Astrocyte (in vitro differentiated cells and primary cell): ENCODE data around the gene MICALL1. TPM values are rescaled to one million over a fixed set of nuclear protein-coding genes. Genes with fewer than 3 reads are reported as not detected.

Experiments used
- DNase-seq: peaks from one replicate; pipeline ENCODE4 v3.0.0-alpha.2; 2010; ENCODE audit warnings: low read depth
- FAIRE-seq: peaks from 2 replicates; lab custom pipeline; 2011; peaks lifted over from hg19 to GRCh38; lab: Jason Lieb, UNC
- H2AFZ ChIP-seq: 2 replicates; pipeline ENCODE4 v1.6.0; 2012; ENCODE audit warnings: low read depth, low read length, inconsistent platforms
- H3K27ac ChIP-seq: 2 replicates; pipeline ENCODE4 v1.5.1; 2011; ENCODE audit warnings: low read depth, low read length, inconsistent platforms
- H3K27me3 ChIP-seq: 2 replicates; pipeline ENCODE4 v1.6.0; 2011; ENCODE audit warnings: low read length, inconsistent platforms; ENCODE audit not compliant: insufficient read depth
- H3K36me3 ChIP-seq: 2 replicates; pipeline ENCODE4 v1.5.1; 2011; ENCODE audit warnings: low read length, inconsistent platforms; ENCODE audit not compliant: insufficient read depth
- H3K4me1 ChIP-seq: 2 replicates; pipeline ENCODE4 v1.5.1; 2011; ENCODE audit warnings: low read length, inconsistent platforms; ENCODE audit not compliant: insufficient read depth
- H3K4me2 ChIP-seq: 2 replicates; pipeline ENCODE4 v1.6.0; 2012; ENCODE audit warnings: low read length, inconsistent platforms
- H3K4me3 ChIP-seq: 2 replicates; pipeline ENCODE4 v1.5.1; 2011; ENCODE audit warnings: low read depth, mild to moderate bottlenecking, low read length, inconsistent platforms; ENCODE audit not compliant: insufficient read depth
- H3K79me2 ChIP-seq: 2 replicates; pipeline ENCODE4 v1.6.0; 2012; ENCODE audit warnings: mild to moderate bottlenecking, low read length, inconsistent platforms; ENCODE audit not compliant: insufficient read depth
- H3K9ac ChIP-seq: 2 replicates; pipeline ENCODE4 v1.6.0; 2012; ENCODE audit warnings: mild to moderate bottlenecking, low read length, inconsistent platforms
- H3K9me3 ChIP-seq: 2 replicates; pipeline ENCODE4 v1.5.1; 2012; ENCODE audit warnings: low read depth, mild to moderate bottlenecking, low read length, inconsistent platforms; ENCODE audit not compliant: insufficient read depth
- H4K20me1 ChIP-seq: 2 replicates; pipeline ENCODE4 v1.6.0; 2012; ENCODE audit warnings: low read length, inconsistent platforms; ENCODE audit not compliant: insufficient read depth
- H3K27ac Mint-ChIP-seq: one replicate; pipeline ENCODE4 v1.8.0; 2021; ENCODE audit warnings: mild to moderate bottlenecking, mixed read lengths; ENCODE audit not compliant: unreplicated experiment
- H3K27me3 Mint-ChIP-seq: one replicate; pipeline ENCODE4 v1.8.0; 2021; ENCODE audit warnings: low read depth, mixed read lengths; ENCODE audit not compliant: unreplicated experiment
- H3K36me3 Mint-ChIP-seq: one replicate; pipeline ENCODE4 v1.8.0; 2021; ENCODE audit warnings: low read depth, mixed read lengths; ENCODE audit not compliant: unreplicated experiment
- H3K4me1 Mint-ChIP-seq: one replicate; pipeline ENCODE4 v1.8.0; 2021; ENCODE audit warnings: low read depth, mixed read lengths; ENCODE audit not compliant: unreplicated experiment
- H3K4me3 Mint-ChIP-seq: one replicate; pipeline ENCODE4 v1.8.0; 2021; ENCODE audit warnings: mild to moderate bottlenecking, moderate library complexity, mixed read lengths; ENCODE audit not compliant: unreplicated experiment
- H3K9me3 Mint-ChIP-seq: one replicate; pipeline ENCODE4 v1.8.0; 2021; ENCODE audit warnings: mild to moderate bottlenecking, mixed read lengths; ENCODE audit not compliant: unreplicated experiment
- EZH2 ChIP-seq: IDR thresholded peaks from 2 replicates; pipeline ENCODE4 v1.6.1; 2012; ENCODE audit warnings: mild to moderate bottlenecking, low read length, inconsistent platforms; ENCODE audit not compliant: insufficient read depth
- total RNA-seq: library from RNA; stranded (reverse); gene quantifications from 2 replicates; pipeline ENCODE4 v1.2.1, GENCODE V29; 2021
- TF ChIP-seq, protein P1 (sequence below): IDR thresholded peaks from 2 replicates; pipeline ENCODE4 v1.5.1; 2011; ENCODE audit warnings: low read depth, mild to moderate bottlenecking, inconsistent platforms, low read length, moderate library complexity; ENCODE audit not compliant: insufficient read depth

Gene MICALL1
- total RNA-seq, 1 donor from 2014 or later: 131 TPM

DNA sequence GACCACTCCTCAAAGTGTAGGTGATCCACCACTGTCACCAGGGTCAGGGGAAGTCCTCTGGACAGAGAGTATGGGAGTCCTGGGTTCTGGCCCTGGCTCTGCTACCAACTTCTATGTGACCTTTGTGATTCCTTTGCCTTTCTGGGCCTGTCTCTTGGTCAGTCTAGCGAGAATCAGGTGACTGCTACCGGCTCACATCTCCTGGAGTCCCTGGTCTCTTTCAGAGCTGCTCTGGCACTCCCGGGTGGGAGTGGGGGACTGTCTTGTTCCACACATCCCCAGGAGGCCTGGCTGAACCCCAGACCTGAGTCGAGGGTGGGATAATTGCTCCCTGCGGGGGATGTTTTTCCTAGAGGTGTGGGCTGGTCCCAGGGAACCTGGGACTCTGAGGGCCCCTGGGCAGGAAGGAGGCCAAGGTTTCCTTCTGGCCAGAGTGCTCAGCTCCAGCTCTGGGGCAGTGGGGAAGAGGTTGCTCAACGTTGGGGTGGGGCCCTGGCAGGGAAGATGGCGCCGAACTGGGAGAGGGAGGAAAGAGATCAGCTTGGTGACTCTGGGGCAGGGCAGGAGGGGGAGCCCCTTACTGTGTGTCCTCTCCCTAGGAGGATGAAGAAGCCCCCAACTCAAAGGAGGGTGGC lies 76.2 kb downstream of the MICALL1 start:
- H3K27me3 ChIP-seq: no peaks in the 10 kb centered on the region
- no peak overlapping the region for H3K27ac Mint-ChIP-seq
- no peak overlapping the region for H3K9ac ChIP-seq
- H3K4me3 Mint-ChIP-seq: no peak overlapping the region
- no peak overlapping the region for H3K4me3 ChIP-seq
- no peak overlapping the region for H3K27ac ChIP-seq
- no peaks in the 10 kb centered on the region for H3K36me3 ChIP-seq
- H3K9me3 Mint-ChIP-seq: no peaks in the 10 kb centered on the region
- no peak overlapping the region for H3K4me2 ChIP-seq
- H3K4me1 ChIP-seq: no peaks in the 10 kb centered on the region
- H3K79me2 ChIP-seq: no peaks in the 10 kb centered on the region
- H3K27me3 Mint-ChIP-seq: peaks cover 17% of the 10 kb centered on the region
- H2AFZ ChIP-seq: no peak overlapping the region
- FAIRE-seq (no peak), DNase-seq (no peak)
- H3K4me1 Mint-ChIP-seq: no peaks in the 10 kb centered on the region
- peaks cover 3% of the 10 kb centered on the region for H4K20me1 ChIP-seq
- TF ChIP-seq, protein P1, sequence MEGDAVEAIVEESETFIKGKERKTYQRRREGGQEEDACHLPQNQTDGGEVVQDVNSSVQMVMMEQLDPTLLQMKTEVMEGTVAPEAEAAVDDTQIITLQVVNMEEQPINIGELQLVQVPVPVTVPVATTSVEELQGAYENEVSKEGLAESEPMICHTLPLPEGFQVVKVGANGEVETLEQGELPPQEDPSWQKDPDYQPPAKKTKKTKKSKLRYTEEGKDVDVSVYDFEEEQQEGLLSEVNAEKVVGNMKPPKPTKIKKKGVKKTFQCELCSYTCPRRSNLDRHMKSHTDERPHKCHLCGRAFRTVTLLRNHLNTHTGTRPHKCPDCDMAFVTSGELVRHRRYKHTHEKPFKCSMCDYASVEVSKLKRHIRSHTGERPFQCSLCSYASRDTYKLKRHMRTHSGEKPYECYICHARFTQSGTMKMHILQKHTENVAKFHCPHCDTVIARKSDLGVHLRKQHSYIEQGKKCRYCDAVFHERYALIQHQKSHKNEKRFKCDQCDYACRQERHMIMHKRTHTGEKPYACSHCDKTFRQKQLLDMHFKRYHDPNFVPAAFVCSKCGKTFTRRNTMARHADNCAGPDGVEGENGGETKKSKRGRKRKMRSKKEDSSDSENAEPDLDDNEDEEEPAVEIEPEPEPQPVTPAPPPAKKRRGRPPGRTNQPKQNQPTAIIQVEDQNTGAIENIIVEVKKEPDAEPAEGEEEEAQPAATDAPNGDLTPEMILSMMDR: no peak
- TF ChIP-seq EZH2: no peak
- no peaks in the 10 kb centered on the region for H3K9me3 ChIP-seq
- H3K36me3 Mint-ChIP-seq: peaks cover 12% of the 10 kb centered on the region

DNA sequence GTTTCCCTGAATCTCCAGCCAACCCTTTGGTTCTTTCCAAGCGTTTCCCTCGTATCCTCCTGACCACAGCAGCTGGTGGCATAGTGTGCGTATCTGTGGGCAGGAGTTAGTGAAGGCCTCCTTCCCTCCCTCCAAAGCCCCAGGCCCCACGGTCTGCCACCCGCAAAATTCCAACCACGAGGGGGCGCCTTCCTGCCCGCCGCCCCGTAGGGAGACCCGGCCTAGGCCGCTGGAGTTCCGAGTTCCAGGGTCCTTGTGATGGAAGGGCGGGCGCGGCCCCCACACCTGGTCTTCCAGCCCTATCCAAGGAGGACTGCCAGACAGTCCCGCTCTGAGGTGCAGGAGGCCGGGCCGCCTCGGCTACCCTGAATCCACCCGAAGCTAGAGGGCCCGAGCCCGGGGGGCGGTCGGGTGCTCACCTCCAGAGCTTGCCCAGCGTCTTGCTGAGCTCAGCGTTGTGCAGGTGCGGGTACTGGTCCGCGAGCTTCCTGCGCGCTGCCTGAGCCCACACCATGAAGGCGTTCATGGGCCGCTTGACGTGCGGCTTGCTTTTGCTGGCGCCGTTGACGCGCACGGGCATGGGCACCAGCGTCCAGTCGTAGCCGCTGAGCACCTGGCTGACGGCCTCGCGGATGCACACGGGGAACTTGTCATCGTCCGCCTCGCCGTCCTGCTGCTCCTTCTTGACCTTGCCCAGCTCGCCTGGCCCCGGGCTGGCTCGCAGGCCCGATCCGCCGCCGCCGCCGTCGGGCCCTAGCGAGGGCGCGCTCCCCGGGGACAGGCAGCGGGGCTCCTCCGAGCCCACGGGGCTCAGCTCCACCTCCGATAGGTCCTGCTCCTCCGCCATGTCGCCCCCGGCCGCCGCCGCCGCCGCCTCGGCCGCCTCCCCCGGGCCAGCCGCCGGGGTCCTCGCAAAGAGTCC lies 77.1 kb downstream of the MICALL1 start:
- no peak for DNase-seq
- no peaks in the 10 kb centered on the region for H3K9me3 ChIP-seq
- no peaks in the 10 kb centered on the region for H3K79me2 ChIP-seq
- Mint-ChIP-seq H3K4me3 (no peak overlapping the region), H3K27me3 (peaks cover 17% of the 10 kb centered on the region), H3K4me1 (no peaks in the 10 kb centered on the region), H3K36me3 (peaks cover 14% of the 10 kb centered on the region), H3K9me3 (no peaks in the 10 kb centered on the region), H3K27ac (peak overlapping the region; percentile 62)
- no peak overlapping the region for H2AFZ ChIP-seq
- no peak overlapping the region for H3K9ac ChIP-seq
- H3K36me3 ChIP-seq: no peaks in the 10 kb centered on the region
- no peaks in the 10 kb centered on the region for H3K27me3 ChIP-seq
- H3K4me1 ChIP-seq: no peaks in the 10 kb centered on the region
- peaks cover 3% of the 10 kb centered on the region for H4K20me1 ChIP-seq
- H3K4me2 ChIP-seq: no peak overlapping the region
- no peak overlapping the region for H3K27ac ChIP-seq
- TF ChIP-seq, protein P1: no peak
- TF ChIP-seq EZH2: peak; percentile 73
- FAIRE-seq: no peak
- no peak overlapping the region for H3K4me3 ChIP-seq
